Measurements from ENCODE around the gene TMEM123.

DNA sequence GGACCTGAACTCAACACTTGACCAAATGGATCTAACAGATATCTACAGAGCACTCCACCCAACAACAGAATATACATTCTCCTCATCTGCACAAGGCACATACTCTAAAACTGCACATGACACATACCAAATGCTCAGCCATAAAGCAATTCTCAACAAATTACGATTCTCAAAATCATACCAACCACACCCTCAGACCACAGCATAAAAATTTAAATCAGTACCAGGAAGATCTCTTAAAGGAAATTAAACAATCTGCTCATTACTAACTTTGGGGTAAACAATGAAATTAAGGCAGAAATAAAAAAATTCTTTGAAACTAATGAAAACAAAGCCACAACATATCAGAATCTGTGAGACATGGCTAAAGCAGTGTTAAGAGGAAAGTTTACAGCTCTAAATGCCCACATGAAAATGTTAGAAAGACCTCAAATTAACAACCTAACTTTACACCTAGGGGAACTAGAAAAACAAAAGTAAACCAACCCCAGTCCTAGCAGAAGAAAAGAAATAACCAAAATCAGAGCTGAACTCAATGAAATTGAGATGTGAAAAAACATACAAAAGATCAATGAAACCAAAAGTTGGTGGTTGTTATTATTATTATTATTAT lies 37.2 kb downstream of the TMEM123 start:
- TF ChIP-seq SUZ12 (IDR thresholded peaks at IDR 0.05; ENCODE audit: extremely low read depth, insufficient read depth, insufficient read length) (no peak), ZNF274 (IDR thresholded peaks at IDR 0.05; ENCODE audit: low read depth, low read length) (no peak), YY1 (IDR thresholded peaks at IDR 0.05; ENCODE audit: insufficient read depth, insufficient read length) (no peak)

Data from NT2/D1 (cell line).